Upper lobe of right lung (tissue), 1 donor: ENCODE results near the gene LTB4R. TPM values are rescaled to one million over a fixed set of nuclear protein-coding genes. Genes with fewer than 3 reads are reported as not detected.

Experiments used
- ATAC-seq: fragments of 200-7000 bp; cut with Tn5 transposase; one replicate; pipeline ENCODE4 v1.9.1; 2020; ENCODE audit warnings: mild to moderate bottlenecking, moderate library complexity
- DNase-seq: peaks from one replicate; pipeline ENCODE4 v3.0.0-alpha.2; 2020
- H3K27ac ChIP-seq: fragments of 200-600 bp; one replicate; pipeline ENCODE4 v1.8.0; 2022
- H3K27me3 ChIP-seq: fragments of 200-600 bp; one replicate; pipeline ENCODE4 v1.8.0; 2022; ENCODE audit warnings: mild to moderate bottlenecking
- H3K36me3 ChIP-seq: fragments of 200-600 bp; one replicate; pipeline ENCODE4 v1.8.0; 2022
- H3K4me1 ChIP-seq: fragments of 200-600 bp; one replicate; pipeline ENCODE4 v1.8.0; 2022
- H3K4me3 ChIP-seq: fragments of 200-600 bp; one replicate; pipeline ENCODE4 v1.8.0; 2022; ENCODE audit warnings: mild to moderate bottlenecking
- H3K9me3 ChIP-seq: fragments of 200-600 bp; one replicate; pipeline ENCODE4 v1.8.0; 2022
- CTCF ChIP-seq: fragments of 200-600 bp; IDR thresholded peaks from one replicate; pipeline ENCODE4 v1.8.0; 2022; ENCODE audit warnings: antibody characterized with exemption
- intact Hi-C: fragments of 100-400 bp; cut with DNase I; formaldehyde crosslinking; loops from one replicate; pipeline ENCODE4 v1.11.0; 2022
- total RNA-seq: library from RNA; stranded (reverse); fragmentation: NEBNext Ultra II Directional; extraction: Animal tissue kit (Norgen Biotek cat#: 25700); gene quantifications from one replicate; pipeline ENCODE4 v1.2.1, GENCODE V29; 2021
- donor health status: DM: no; HTN: yes; CAD: no; lungs with severe emphysema.

The LTB4R gene
- total RNA-seq, 1 donor from 2014 or later, result 9.8 TPM

GRCh38 chr14:24308342-24309124, 2.8 kb upstream of the LTB4R start:
- H3K9me3 ChIP-seq, result no peaks in the 10 kb centered on the region
- DNase-seq (no peak), ATAC-seq (no peak)
- no peak overlapping the region for H3K27ac ChIP-seq
- H3K4me1 ChIP-seq, result peaks cover 44% of the 10 kb centered on the region
- TF ChIP-seq CTCF, result peak; percentile 13
- H3K27me3 ChIP-seq, result no peaks in the 10 kb centered on the region
- no peak overlapping the region for H3K4me3 ChIP-seq
- intact Hi-C loops, result no loop called here
- peaks cover 38% of the 10 kb centered on the region for H3K36me3 ChIP-seq

DNA sequence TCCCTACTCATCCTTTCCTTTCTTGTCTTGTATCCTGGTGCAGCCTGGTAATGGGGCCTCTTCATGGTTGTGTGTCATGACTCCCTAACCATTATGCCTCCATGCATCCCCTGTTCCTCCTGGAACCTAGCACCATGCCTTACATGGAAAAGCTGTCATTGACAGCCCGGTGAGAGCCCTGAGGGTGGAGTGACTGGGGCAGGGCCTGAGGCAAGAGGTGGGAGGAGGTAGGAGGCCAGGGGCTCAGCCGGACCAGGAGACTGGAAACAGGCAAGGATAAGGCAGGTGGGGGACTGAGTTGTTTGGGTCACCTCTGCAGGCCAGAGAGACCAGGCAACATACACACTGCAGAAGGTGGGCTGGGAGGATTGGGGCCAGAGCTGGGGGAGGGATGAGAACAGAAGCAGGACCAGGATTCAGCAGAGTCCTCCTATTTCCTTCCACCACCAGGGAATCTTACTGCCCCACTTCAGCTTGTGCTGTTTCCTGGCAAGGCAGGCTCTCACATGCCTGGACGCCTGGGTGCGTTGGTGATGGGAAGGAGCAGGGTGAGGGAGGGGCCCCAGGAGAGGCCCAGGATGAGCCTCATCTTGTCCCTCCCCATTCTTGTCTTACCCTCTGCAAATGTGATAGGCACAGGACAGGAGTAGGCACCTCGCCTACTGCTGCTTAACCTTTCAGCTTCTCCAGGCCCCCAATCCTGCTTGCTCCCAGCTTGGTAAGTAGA, 1.6 kb upstream of the LTB4R start, which contains the start of gene LTB4R2:
LTB4R2 (plus strand) TSS at position 603 of the 727 bp plus-strand sequence. CDS start 525 bp downstream, outside the sequence.
- ATAC-seq (no peak), DNase-seq (no peak)
- Histone ChIP-seq H3K4me1 (peaks cover 55% of the 10 kb centered on the region), H3K9me3 (no peaks in the 10 kb centered on the region), H3K36me3 (peaks cover 27% of the 10 kb centered on the region), H3K27me3 (no peaks in the 10 kb centered on the region), H3K4me3 (peak within 1 kb of the TSS; percentile 58), H3K27ac (peak within 1 kb of the TSS; percentile 90)
- intact Hi-C loops, result no loop called here
- no peak for TF ChIP-seq CTCF

GRCh38 chr14:24310265-24310645, 1.0 kb upstream of the LTB4R start:
- intact Hi-C loops, result no loop called here
- Histone ChIP-seq H3K4me3 (peak overlapping the region; percentile 58), H3K36me3 (peaks cover 21% of the 10 kb centered on the region), H3K27me3 (no peaks in the 10 kb centered on the region), H3K27ac (peak overlapping the region; percentile 90), H3K9me3 (no peaks in the 10 kb centered on the region), H3K4me1 (peaks cover 61% of the 10 kb centered on the region)
- no peak for TF ChIP-seq CTCF
- DNase-seq, result no peak
- ATAC-seq, result no peak

DNA sequence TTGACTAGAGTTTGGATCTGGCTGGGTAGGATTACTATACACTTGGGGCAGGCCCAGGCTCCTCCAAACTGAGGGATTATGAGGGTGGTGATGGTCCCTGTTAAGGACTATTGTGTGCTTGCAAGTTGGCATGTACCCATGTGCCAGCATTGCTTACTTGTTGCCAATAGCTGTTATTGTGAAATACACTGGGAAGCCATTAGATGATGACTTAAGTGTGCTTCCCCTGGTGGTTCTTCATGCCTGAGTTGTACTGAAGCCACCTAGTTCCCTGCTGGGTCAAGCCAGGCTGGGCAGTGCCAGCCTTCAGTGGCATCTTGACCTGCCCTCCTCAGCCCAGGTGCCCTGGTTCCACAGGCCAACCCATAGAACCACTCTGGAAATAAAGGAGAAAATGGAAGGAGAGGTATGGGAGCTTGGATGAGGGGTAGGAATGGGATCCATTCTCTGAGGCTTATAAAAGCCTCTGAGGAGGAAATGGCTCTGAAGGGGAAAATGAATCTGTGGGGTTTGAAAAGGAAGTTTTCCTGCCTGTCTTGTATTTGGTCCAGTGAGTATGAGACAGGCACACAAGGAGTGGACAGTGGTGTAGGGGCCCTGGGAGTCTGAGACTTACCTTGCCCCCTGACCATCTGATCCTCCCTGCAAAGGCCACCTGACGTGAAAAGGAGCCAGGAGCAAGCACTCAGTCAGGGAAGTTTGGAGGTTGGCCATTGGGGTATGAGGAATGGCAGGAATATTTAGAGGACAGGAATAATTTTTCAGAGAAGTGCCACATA, 724 bp downstream of the LTB4R start:
- ATAC-seq, result peak; percentile 1
- Histone ChIP-seq H3K4me1 (peaks cover 79% of the 10 kb centered on the region), H3K27ac (peak overlapping the region; percentile 90), H3K36me3 (peaks cover 4% of the 10 kb centered on the region), H3K9me3 (no peaks in the 10 kb centered on the region), H3K4me3 (peak overlapping the region; percentile 58), H3K27me3 (peaks cover 9% of the 10 kb centered on the region)
- intact Hi-C loops, result no loop called here
- DNase-seq, result no peak
- no peak for TF ChIP-seq CTCF

GRCh38 chr14:24312736-24313507, 1.6 kb downstream of the LTB4R start:
- DNase-seq (no peak), ATAC-seq (peak; percentile 8)
- H3K27ac ChIP-seq, result peak overlapping the region; percentile 90
- H3K27me3 ChIP-seq, result peaks cover 9% of the 10 kb centered on the region
- intact Hi-C loops, result no loop called here
- H3K4me1 ChIP-seq, result peaks cover 81% of the 10 kb centered on the region
- H3K36me3 ChIP-seq, result no peaks in the 10 kb centered on the region
- H3K4me3 ChIP-seq, result no peak overlapping the region
- H3K9me3 ChIP-seq, result no peaks in the 10 kb centered on the region
- TF ChIP-seq CTCF, result no peak
